Raji (cell line): ENCODE data around the gene MAZ.

Experiments used
- POLR2A ChIP-seq: IDR thresholded peaks from 2 replicates; pipeline ENCODE4 v1.6.1; 2011; ENCODE audit warnings: low read depth, low read length, control low read depth; ENCODE audit not compliant: insufficient read depth

MAZ gene

GRCh38 chr16:29825145-29826044 is 19.1 kb downstream of the MAZ start:
- peak; percentile 14; the same call in 1 of the 2 replicates for TF ChIP-seq POLR2A

DNA sequence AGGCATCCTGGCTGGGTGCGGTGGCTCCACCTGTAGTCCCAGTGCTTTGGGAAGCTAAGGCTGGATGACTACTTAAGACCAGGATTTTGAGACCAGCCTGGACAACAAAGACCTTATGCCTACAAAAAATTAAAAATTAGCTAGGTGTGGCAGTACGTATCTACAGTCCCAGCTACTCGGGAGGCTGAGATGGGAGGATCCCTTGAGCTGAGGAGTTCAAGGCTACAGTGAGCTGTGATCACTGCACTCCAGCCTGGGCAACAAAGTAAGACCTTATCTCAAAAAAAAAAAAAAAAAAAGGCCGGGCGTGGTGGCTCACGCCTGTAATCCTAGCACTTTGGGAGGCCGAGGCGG is 20.0 kb downstream of the MAZ start:
- no peak for TF ChIP-seq POLR2A

- TF ChIP-seq POLR2A, result no peak
Measured at GRCh38 chr16:29830774-29831173, 24.4 kb downstream of the MAZ start.

- TF ChIP-seq POLR2A, result no peak
Measured at GRCh38 chr16:29831490-29831889, 25.2 kb downstream of the MAZ start.

DNA sequence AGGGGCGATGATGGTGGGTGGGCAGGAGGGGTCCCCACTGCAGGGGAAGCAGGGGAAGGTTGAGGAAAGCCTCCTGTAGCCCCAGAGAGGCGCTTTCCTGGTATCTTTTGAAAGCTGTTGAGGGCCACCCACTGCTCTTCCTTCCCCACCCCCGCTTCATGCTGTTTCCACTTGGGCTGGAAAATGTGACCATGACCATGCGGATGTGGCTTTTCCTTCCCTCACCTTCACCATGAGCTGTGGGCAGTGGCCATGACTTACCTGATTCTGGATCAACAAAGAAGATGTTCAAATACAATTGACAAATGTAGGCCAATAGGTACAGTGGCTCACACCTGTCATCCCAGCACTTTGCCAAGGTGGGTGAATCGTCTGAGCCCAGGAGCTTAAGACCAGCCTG is 27.8 kb downstream of the MAZ start:
- no peak for TF ChIP-seq POLR2A

DNA sequence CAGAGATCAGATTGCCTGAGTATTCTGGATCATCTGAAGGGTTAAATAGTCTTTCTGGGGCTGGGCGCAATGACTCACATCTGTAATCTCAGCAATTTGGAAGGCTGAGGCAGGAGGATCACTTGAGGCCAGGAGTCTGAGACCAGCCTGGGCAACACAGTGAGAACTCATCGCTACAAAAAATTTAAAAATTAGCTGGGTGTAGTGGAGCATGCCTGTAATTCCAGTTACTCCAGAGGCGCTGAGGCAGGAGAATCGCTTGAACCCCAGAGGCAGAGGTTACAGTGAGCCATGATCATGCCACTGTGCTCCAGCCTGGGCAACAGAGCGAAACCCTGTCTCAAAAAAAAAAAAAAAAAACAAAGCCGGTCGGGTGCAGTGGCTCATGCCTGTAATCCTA is 29.6 kb downstream of the MAZ start:
- no peak for TF ChIP-seq POLR2A

DNA sequence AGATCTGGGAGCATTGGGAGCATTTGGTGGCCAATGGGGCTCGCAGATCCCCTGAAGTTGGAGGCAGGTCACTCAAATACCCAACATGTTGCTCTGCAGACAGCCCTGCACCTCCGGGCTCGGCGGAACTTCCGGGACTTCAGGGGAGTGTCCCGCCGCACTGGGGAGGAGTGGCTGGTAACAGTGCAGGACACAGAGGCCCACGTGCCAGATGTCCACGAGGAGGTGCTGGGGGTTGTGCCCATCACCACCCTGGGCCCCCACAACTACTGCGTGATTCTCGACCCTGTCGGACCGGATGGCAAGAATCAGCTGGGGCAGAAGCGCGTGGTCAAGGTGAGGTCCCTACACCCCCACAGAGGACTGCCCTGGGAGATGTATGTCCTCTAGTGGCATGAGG is 30.3 kb downstream of the MAZ start:
- TF ChIP-seq POLR2A, result no peak

DNA sequence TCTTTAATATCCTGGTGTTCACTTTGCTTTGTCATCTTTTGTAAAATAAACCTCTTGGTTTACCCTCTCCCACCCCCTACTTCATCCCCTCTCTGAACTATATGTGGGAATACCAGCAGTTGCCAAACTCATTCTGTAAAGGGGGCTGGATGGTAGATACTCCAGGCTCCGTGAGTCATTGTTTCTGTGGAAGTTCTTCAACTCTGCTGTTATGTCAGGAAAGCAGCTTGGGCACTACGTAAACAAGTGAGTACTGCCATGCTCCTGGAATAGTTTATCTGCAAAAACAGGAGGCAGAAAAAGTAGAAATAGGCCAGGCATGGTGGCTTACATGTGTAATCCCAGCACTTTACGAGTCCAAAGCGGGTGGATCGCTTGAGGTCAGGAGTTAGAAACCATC is 31.5 kb downstream of the MAZ start:
- no peak for TF ChIP-seq POLR2A

DNA sequence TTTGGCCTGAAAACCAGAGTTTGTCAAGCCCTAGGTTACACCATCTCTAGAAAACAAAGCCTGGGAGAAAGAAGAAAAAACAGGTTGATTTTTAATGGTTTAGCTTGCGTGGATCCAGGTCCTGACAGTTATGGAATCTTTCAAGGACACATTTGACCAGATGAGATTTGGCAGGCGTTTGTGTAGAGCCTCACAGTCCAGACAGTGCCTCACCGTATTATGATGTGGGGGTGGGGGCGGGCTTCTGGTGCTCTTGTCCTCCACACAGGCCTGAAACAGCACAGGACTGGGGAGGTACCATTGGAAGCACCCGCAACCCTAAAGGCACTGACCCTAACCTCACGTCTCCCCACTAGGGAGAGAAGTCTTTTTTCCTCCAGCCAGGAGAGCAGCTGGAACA is 33.5 kb downstream of the MAZ start:
- no peak for TF ChIP-seq POLR2A

GRCh38 chr16:29840240-29840639 is 33.9 kb downstream of the MAZ start:
- TF ChIP-seq POLR2A, result no peak

GRCh38 chr16:29841631-29842030 is 35.3 kb downstream of the MAZ start:
- no peak for TF ChIP-seq POLR2A

- no peak for TF ChIP-seq POLR2A
Measured at GRCh38 chr16:29842732-29843346, 36.5 kb downstream of the MAZ start.

GRCh38 chr16:29843931-29844330 is 37.6 kb downstream of the MAZ start:
- TF ChIP-seq POLR2A, result no peak

DNA sequence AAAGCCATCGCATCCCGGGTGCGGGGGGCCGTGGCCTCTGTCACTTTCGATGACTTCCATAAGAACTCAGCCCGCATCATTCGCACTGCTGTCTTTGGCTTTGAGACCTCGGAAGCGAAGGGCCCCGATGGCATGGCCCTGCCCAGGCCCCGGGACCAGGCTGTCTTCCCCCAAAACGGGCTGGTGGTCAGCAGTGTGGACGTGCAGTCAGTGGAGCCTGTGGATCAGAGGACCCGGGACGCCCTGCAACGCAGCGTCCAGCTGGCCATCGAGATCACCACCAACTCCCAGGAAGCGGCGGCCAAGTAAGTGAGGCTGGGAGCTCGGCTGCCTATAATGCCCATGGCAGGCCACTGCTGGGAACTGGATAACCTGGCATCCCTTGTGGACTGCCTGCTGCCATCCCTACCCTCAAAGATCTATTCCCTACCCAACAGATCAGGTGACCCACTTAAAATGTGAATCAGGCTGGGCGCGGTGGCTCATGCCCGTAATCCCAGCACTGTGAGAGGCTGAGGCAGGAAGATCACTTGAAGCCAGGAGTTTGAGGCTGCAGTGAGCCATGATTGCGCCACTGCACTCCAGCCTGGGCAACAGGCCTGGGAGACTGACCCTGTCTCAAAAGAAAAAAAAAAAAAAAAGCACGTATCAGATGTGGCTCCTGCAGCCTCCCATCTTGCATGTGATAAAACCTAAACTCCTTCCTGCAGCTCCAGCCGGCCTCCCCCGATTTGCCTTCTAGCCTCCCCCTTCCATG is 38.4 kb downstream of the MAZ start:
- no peak for TF ChIP-seq POLR2A

GRCh38 chr16:29845656-29846055 is 39.3 kb downstream of the MAZ start:
- no peak for TF ChIP-seq POLR2A
